ENCODE results near the gene UTY. TPM values are rescaled to one million over a fixed set of nuclear protein-coding genes. Genes with fewer than 3 reads are reported as not detected.

Gene UTY
- total RNA-seq, 2 donors from 2014 or later = 26.1 TPM; not detected in 1

DNA sequence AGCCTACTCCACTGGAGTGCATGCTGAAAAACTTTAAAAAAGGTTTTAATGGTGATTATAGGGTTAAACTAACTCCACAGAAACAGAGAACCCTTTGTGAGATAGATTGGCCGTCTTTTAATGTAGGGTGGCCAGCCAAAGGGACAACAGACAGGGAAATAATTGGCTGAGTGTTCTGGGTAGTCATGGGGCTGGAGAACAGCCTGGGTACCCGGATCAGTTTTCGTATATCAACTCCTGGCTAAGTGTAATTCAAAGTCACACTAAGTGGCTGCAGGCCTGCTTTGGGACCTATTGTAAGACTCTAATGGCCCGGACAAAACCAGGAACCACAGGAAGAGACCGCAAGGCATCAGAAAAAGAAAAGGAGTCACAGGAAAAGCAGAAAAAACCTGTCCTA is 139.9 kb downstream of the UTY start:
- no peaks in the 10 kb centered on the region for H3K36me3 Mint-ChIP-seq (ENCODE audit: low read depth)
- no peak for DNase-seq
- no peak overlapping the region for H3K27ac ChIP-seq (ENCODE audit: low read depth, low read length)
- no peak for TF ChIP-seq CTCF (conservative IDR thresholded peaks at IDR 0.05)
- H3K27me3 ChIP-seq (ENCODE audit: control insufficient read depth, insufficient read depth, low read length, poor library complexity, severe bottlenecking) = no peaks in the 10 kb centered on the region
- H3K9me3 ChIP-seq (ENCODE audit: control insufficient read depth, low read length) = peaks cover 20% of the 10 kb centered on the region
- H3K9ac ChIP-seq (ENCODE audit: extremely low read depth, low read length, poor library complexity, severe bottlenecking) = no peak overlapping the region
- no peaks in the 10 kb centered on the region for H3K4me1 ChIP-seq (ENCODE audit: control insufficient read depth, insufficient read depth, low read length)
- peaks cover 63% of the 10 kb centered on the region for H3K36me3 ChIP-seq (ENCODE audit: control insufficient read depth, insufficient read depth, low read length)
- no peaks in the 10 kb centered on the region for H3K27me3 Mint-ChIP-seq (ENCODE audit: insufficient read depth)
- H3K4me3 ChIP-seq (ENCODE audit: low read length) = no peak overlapping the region
- H3K27ac Mint-ChIP-seq = no peak overlapping the region
- H3K4me3 Mint-ChIP-seq = no peak overlapping the region
- no peaks in the 10 kb centered on the region for H3K9me3 Mint-ChIP-seq
- WGBS, 2 experiments (ENCODE audit: insufficient coverage in 1 of 2, insufficient read length in 1 of 2) = 94% methylated on average over 5 of the region's 5 CpGs; no CpG with 5 or more reads in 1 of the 2 experiments
- no peaks in the 10 kb centered on the region for H3K4me1 Mint-ChIP-seq

DNA sequence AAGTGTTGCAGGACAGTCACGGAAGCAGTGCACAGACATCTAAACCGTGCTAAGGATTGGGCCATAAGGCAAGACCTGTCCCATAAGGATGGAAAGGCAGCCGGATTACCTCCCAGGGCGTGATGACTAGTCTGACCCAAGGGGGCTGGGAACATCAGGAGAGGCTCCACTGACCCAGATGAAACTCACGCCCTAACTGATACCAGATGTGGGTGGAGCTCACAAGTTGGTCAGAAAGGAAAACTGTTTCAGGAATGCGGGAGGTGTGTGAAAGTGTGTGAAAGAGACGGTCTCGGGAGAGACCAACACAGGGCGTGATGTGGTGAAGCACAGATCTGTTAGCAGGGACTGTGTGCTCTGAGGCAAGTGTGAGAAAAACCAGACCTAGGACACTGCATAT is 140.5 kb downstream of the UTY start:
- Histone ChIP-seq H3K4me3 (ENCODE audit: low read length) (no peak overlapping the region), H3K36me3 (ENCODE audit: control insufficient read depth, insufficient read depth, low read length) (peaks cover 68% of the 10 kb centered on the region), H3K27ac (ENCODE audit: low read depth, low read length) (no peak overlapping the region), H3K27me3 (ENCODE audit: control insufficient read depth, insufficient read depth, low read length, poor library complexity, severe bottlenecking) (no peaks in the 10 kb centered on the region), H3K9me3 (ENCODE audit: control insufficient read depth, low read length) (peaks cover 20% of the 10 kb centered on the region), H3K9ac (ENCODE audit: extremely low read depth, low read length, poor library complexity, severe bottlenecking) (no peak overlapping the region), H3K4me1 (ENCODE audit: control insufficient read depth, insufficient read depth, low read length) (no peaks in the 10 kb centered on the region)
- WGBS, 2 experiments (ENCODE audit: insufficient coverage in 1 of 2, insufficient read length in 1 of 2) = 89 to 96% methylated on average over 5 to 9 of the region's 9 CpGs
- no peaks in the 10 kb centered on the region for H3K4me1 Mint-ChIP-seq
- no peaks in the 10 kb centered on the region for H3K36me3 Mint-ChIP-seq (ENCODE audit: low read depth)
- no peak for DNase-seq
- no peak for TF ChIP-seq CTCF (conservative IDR thresholded peaks at IDR 0.05)
- H3K9me3 Mint-ChIP-seq = no peaks in the 10 kb centered on the region
- no peak overlapping the region for H3K4me3 Mint-ChIP-seq
- H3K27me3 Mint-ChIP-seq (ENCODE audit: insufficient read depth) = no peaks in the 10 kb centered on the region
- no peak overlapping the region for H3K27ac Mint-ChIP-seq

DNA sequence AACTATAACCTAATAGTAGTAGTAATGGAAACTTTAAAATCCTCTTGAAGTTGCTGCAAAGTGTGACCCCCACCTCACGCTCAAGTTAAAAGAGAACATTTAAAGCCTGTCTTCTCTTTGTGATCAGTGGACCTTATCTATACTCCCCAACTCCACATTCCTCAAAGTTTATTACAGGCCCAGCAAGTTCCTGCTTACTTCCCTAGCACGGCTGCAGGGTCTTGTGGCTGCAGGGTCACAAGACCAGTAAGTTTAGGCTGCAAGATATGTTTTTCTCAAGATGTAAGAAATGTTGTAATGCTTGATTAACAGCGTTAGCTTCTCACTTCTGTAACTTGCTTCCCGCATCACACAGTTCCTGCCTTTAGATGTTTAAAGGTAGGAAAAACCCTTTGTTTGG is 141.1 kb downstream of the UTY start:
- no peaks in the 10 kb centered on the region for H3K27me3 Mint-ChIP-seq (ENCODE audit: insufficient read depth)
- H3K4me1 Mint-ChIP-seq = no peaks in the 10 kb centered on the region
- H3K4me3 Mint-ChIP-seq = no peak overlapping the region
- TF ChIP-seq CTCF (conservative IDR thresholded peaks at IDR 0.05) = no peak
- DNase-seq = no peak
- WGBS, 2 experiments (ENCODE audit: insufficient coverage in 1 of 2, insufficient read length in 1 of 2) = 88 to 100% methylated on average over 1 to 4 of the region's 4 CpGs
- Histone ChIP-seq H3K27ac (ENCODE audit: low read depth, low read length) (no peak overlapping the region), H3K9ac (ENCODE audit: extremely low read depth, low read length, poor library complexity, severe bottlenecking) (no peak overlapping the region), H3K4me1 (ENCODE audit: control insufficient read depth, insufficient read depth, low read length) (no peaks in the 10 kb centered on the region), H3K9me3 (ENCODE audit: control insufficient read depth, low read length) (peaks cover 20% of the 10 kb centered on the region), H3K27me3 (ENCODE audit: control insufficient read depth, insufficient read depth, low read length, poor library complexity, severe bottlenecking) (no peaks in the 10 kb centered on the region), H3K36me3 (ENCODE audit: control insufficient read depth, insufficient read depth, low read length) (peaks cover 72% of the 10 kb centered on the region), H3K4me3 (ENCODE audit: low read length) (no peak overlapping the region)
- H3K27ac Mint-ChIP-seq = no peak overlapping the region
- no peaks in the 10 kb centered on the region for H3K9me3 Mint-ChIP-seq
- H3K36me3 Mint-ChIP-seq (ENCODE audit: low read depth) = no peaks in the 10 kb centered on the region

All from endodermal cell (in vitro differentiated cells).